ENCODE measurements around the gene CPNE8.

CPNE8 gene

DNA sequence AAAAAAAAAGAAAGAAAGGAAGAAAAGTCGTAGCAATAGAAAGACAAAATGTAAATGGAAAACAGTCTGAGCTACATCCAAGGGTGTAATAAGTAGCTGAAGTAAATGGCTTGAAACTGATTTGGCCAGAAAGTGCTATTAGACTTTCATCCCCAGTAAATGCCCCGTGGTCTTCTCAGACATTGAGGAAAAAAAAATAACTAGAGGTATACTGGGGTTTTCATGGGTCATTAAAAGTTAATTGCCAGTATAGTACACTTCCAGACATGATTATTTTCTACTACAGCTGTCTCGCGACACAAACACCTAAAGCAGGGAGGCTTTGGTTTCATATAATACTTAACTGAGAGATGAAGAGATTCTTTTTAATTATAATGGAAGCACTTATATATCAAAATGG lies 271.9 kb downstream of the CPNE8 start:
- no peak for DNase-seq (ENCODE audit: low read depth)

- no peak for DNase-seq (ENCODE audit: low read depth)
These were observed 276.3 kb downstream of the CPNE8 start for GRCh38 chr12:38629064-38629463.

DNA sequence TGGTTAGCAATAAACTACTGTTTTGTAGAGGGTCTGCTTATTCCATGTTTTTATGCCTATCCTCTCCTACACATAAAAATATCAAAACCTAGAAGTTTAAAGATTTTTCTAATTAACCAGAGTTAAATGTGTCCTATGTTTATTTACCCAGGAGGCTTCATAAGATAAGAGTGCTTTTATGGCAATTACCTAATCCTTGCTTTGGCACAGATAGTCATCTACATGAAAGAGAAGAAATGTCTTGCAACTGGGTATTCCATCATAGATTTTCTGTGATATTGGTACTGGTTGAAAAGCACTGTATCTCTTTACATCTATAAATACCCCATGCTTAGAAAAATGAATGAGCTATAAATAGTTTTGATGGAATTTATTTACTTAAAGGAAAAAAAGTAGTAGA lies 277.1 kb downstream of the CPNE8 start:
- no peak for DNase-seq (ENCODE audit: low read depth)

DNA sequence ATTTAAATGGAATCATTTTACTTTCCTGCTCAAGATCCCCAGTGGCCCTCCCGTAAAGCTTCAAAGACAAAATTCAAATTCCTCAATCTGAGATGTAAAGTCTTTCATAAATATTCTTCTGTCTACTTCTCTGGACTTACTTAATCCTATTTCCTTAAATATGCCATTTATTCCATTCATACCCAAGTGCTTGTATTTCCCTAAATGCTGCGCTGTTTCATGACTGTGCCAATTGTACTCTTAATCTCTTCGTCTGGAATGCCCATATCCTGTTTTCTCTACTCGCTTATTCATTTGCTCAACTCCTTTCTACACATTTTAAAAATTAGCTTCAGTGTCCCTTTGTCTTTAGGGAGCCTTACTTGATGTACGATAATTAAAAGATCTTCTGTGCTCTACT lies 280.1 kb downstream of the CPNE8 start:
- DNase-seq (ENCODE audit: low read depth) = no peak

- no peak for DNase-seq (ENCODE audit: low read depth)
These were observed 291.2 kb downstream of the CPNE8 start for GRCh38 chr12:38614171-38614570.

DNA sequence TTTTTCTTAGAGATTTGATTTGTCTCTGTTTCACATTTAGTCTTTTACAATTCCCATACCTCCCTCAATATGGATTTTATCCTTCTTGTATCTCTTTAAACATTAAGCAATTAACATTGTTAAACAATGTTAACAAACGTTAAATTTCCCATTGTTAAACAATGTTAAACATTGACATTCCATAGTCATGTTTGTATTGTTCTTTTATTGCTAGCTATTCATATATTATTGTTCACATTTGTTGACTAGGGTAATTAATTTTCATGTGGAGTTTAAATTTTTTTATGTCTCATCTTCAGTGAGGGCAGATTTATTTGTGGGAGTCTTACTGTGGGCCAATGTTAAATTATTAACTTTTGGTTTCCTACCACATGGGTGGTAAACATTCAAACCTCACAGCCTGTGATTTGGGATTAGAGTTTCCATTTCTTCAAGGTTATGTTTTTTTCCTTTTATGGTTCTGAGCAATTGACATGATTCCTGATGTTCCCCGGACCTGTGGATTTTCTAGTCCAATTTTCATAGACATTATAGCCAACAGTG lies 294.5 kb downstream of the CPNE8 start:
- no peak for DNase-seq (ENCODE audit: low read depth)

GRCh38 chr12:38607295-38607694 lies 298.1 kb downstream of the CPNE8 start:
- DNase-seq (ENCODE audit: low read depth) = no peak

Measured in non-pigmented ciliary epithelial cell (primary cell).